ENCODE data around the gene UBAC2. TPM values are rescaled to one million over a fixed set of nuclear protein-coding genes. Genes with fewer than 3 reads are reported as not detected.

Gene UBAC2
- total and polyA plus RNA-seq, 4 donors: 32.9 to 42.3 (median 35.3) TPM

- TF ChIP-seq HNF4A (conservative IDR thresholded peaks at IDR 0.05): no peak
- TF ChIP-seq FOXA1 (IDR thresholded peaks at IDR 0.05): no peak
- TF ChIP-seq JUND (IDR thresholded peaks at IDR 0.05): no peak
- TF ChIP-seq SP1 (IDR thresholded peaks at IDR 0.05): no peak
- no peak for TF ChIP-seq RXRA (IDR thresholded peaks at IDR 0.05)
- TF ChIP-seq HNF4G (IDR thresholded peaks at IDR 0.05): no peak
- TF ChIP-seq FOXA2 (IDR thresholded peaks at IDR 0.05): no peak
- TF ChIP-seq MAX (IDR thresholded peaks at IDR 0.05): no peak
- TF ChIP-seq EGR1 (IDR thresholded peaks at IDR 0.05; ENCODE audit: low read depth in 2 of 2): no peak
- no peak for TF ChIP-seq GABPA (IDR thresholded peaks at IDR 0.05 in 1 of 2, conservative IDR thresholded peaks at IDR 0.05 in 1 of 2)
- no peak for TF ChIP-seq NR2F2 (IDR thresholded peaks at IDR 0.05)
- no peak for TF ChIP-seq TAF1 (conservative IDR thresholded peaks at IDR 0.05)
- no peak for TF ChIP-seq CTCF (IDR thresholded peaks at IDR 0.05; ENCODE audit: low read depth, low read length, missing input control)
- TF ChIP-seq YY1 (IDR thresholded peaks at IDR 0.05): no peak
- TF ChIP-seq REST (IDR thresholded peaks at IDR 0.05): no peak
- no peak for TF ChIP-seq RAD21 (IDR thresholded peaks at IDR 0.05)
- no peak for TF ChIP-seq ZBTB33 (IDR thresholded peaks at IDR 0.05)
- TF ChIP-seq ATF3 (IDR thresholded peaks at IDR 0.05): no peak
- Histone ChIP-seq H3K36me3 (ENCODE audit: control insufficient read depth in 4 of 4, insufficient read depth in 3 of 4, low read depth in 1 of 4, low read length in 3 of 4) (no peaks in the 10 kb centered on the region), H3K9ac (ENCODE audit: low read depth in 1 of 2, low read length in 2 of 2) (no peak overlapping the region), H3K4me1 (ENCODE audit: control insufficient read depth in 4 of 4, insufficient read depth in 4 of 4, low read length in 3 of 4) (no peaks in the 10 kb centered on the region), H3K9me3 (ENCODE audit: control insufficient read depth in 4 of 4, low read length in 3 of 4) (no peaks in the 10 kb centered on the region), H3K4me3 (ENCODE audit: low read depth in 1 of 3, low read length in 3 of 3) (no peak overlapping the region), H3K27me3 (ENCODE audit: control insufficient read depth in 4 of 4, insufficient read depth in 4 of 4, low read length in 3 of 4) (no peaks in the 10 kb centered on the region), H3K27ac (ENCODE audit: low read depth in 1 of 2, low read length in 2 of 2) (no peak overlapping the region)
- 72% methylated on average over 7 of the region's 7 CpGs for WGBS
- no peak for DNase-seq (ENCODE audit: low spot score)
Measured at GRCh38 chr13:99191900-99192399, 8.7 kb upstream of the UBAC2 start.
